ENCODE data around the gene SYDE1. TPM values are rescaled to one million over a fixed set of nuclear protein-coding genes. Genes with fewer than 3 reads are reported as not detected.

Gene SYDE1
- total and polyA plus RNA-seq, 2 experiments from 2014 or later = 4.1 to 21.4 TPM

DNA sequence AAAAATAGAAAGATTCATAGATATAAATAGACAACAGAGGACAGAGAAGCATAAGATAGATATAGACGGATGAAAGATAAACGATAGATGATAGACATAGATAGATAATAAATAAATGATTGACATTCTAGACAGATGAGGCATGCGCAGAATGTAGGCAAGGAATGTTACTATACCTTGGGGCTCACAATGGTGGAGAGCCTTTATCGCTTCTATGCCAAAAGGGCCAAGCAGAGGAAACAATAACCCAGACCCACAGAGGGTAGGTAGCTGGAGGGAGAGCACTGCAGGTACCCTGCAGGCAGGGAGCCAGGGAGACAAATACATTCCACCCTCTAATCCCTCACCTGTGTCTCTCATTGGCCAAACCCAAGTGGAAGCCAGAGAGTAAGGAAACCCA is 49.2 kb downstream of the SYDE1 start:
- H3K4me1 Mint-ChIP-seq = no peaks in the 10 kb centered on the region; the same call in 2 of the 3 replicates
- peaks cover 28% of the 10 kb centered on the region for H3K36me3 Mint-ChIP-seq (ENCODE audit: low read depth)

GRCh38 chr19:15159251-15159650 is 52.0 kb downstream of the SYDE1 start:
- Mint-ChIP-seq H3K27me3 (ENCODE audit: insufficient read depth, low read depth, poor library complexity) (peaks cover 9% of the 10 kb centered on the region), H3K4me1 (no peaks in the 10 kb centered on the region; the same call in 2 of the 3 replicates), H3K27ac (no peak overlapping the region), H3K36me3 (ENCODE audit: low read depth) (peaks cover 54% of the 10 kb centered on the region), H3K4me3 (no peak overlapping the region), H3K9me3 (peaks cover 28% of the 10 kb centered on the region)
- no peak overlapping the region for H2AFZ ChIP-seq
- H3K27ac ChIP-seq (ENCODE audit: low read depth) = no peak overlapping the region
- no peaks in the 10 kb centered on the region for H3K4me1 ChIP-seq (ENCODE audit: insufficient read depth)
- H3F3A ChIP-seq (replicated peaks; ENCODE audit: low read depth) = 0 out of 2 replicates have a peak, but pooled peaks cover 6% of the 10 kb centered on the region
- H4K20me1 ChIP-seq (replicated peaks; ENCODE audit: insufficient read depth) = no peaks in the 10 kb centered on the region
- H3K27me3 ChIP-seq (ENCODE audit: insufficient read depth) = no peaks in the 10 kb centered on the region
- no peak overlapping the region for H3K4me3 ChIP-seq
- H3K79me2 ChIP-seq (replicated peaks; ENCODE audit: insufficient read depth) = no peaks in the 10 kb centered on the region
- H3K4me2 ChIP-seq = no peak overlapping the region
- DNase-seq (ENCODE audit: low spot score) (peak; percentile 57), ATAC-seq (no peak)
- 0 out of 2 replicates have a peak, but pooled peaks cover 3% of the 10 kb centered on the region for H3K9me2 ChIP-seq (ENCODE audit: insufficient read depth)
- H3K36me3 ChIP-seq (ENCODE audit: insufficient read depth) = peaks cover 31% of the 10 kb centered on the region
- no peak for TF ChIP-seq ZNF114 (CRISPR knock-in tag; IDR thresholded peaks at IDR 0.05)
- TF ChIP-seq, protein P1, sequence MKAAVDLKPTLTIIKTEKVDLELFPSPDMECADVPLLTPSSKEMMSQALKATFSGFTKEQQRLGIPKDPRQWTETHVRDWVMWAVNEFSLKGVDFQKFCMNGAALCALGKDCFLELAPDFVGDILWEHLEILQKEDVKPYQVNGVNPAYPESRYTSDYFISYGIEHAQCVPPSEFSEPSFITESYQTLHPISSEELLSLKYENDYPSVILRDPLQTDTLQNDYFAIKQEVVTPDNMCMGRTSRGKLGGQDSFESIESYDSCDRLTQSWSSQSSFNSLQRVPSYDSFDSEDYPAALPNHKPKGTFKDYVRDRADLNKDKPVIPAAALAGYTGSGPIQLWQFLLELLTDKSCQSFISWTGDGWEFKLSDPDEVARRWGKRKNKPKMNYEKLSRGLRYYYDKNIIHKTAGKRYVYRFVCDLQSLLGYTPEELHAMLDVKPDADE (IDR thresholded peaks at IDR 0.05) = no peak
- no peak for TF ChIP-seq CREB1 (CRISPR knock-in tag; IDR thresholded peaks at IDR 0.05; ENCODE audit: low read depth)
- no peak for TF ChIP-seq POLR2AphosphoS5 (IDR thresholded peaks at IDR 0.05; ENCODE audit: low read depth)
- TF ChIP-seq, protein P2, sequence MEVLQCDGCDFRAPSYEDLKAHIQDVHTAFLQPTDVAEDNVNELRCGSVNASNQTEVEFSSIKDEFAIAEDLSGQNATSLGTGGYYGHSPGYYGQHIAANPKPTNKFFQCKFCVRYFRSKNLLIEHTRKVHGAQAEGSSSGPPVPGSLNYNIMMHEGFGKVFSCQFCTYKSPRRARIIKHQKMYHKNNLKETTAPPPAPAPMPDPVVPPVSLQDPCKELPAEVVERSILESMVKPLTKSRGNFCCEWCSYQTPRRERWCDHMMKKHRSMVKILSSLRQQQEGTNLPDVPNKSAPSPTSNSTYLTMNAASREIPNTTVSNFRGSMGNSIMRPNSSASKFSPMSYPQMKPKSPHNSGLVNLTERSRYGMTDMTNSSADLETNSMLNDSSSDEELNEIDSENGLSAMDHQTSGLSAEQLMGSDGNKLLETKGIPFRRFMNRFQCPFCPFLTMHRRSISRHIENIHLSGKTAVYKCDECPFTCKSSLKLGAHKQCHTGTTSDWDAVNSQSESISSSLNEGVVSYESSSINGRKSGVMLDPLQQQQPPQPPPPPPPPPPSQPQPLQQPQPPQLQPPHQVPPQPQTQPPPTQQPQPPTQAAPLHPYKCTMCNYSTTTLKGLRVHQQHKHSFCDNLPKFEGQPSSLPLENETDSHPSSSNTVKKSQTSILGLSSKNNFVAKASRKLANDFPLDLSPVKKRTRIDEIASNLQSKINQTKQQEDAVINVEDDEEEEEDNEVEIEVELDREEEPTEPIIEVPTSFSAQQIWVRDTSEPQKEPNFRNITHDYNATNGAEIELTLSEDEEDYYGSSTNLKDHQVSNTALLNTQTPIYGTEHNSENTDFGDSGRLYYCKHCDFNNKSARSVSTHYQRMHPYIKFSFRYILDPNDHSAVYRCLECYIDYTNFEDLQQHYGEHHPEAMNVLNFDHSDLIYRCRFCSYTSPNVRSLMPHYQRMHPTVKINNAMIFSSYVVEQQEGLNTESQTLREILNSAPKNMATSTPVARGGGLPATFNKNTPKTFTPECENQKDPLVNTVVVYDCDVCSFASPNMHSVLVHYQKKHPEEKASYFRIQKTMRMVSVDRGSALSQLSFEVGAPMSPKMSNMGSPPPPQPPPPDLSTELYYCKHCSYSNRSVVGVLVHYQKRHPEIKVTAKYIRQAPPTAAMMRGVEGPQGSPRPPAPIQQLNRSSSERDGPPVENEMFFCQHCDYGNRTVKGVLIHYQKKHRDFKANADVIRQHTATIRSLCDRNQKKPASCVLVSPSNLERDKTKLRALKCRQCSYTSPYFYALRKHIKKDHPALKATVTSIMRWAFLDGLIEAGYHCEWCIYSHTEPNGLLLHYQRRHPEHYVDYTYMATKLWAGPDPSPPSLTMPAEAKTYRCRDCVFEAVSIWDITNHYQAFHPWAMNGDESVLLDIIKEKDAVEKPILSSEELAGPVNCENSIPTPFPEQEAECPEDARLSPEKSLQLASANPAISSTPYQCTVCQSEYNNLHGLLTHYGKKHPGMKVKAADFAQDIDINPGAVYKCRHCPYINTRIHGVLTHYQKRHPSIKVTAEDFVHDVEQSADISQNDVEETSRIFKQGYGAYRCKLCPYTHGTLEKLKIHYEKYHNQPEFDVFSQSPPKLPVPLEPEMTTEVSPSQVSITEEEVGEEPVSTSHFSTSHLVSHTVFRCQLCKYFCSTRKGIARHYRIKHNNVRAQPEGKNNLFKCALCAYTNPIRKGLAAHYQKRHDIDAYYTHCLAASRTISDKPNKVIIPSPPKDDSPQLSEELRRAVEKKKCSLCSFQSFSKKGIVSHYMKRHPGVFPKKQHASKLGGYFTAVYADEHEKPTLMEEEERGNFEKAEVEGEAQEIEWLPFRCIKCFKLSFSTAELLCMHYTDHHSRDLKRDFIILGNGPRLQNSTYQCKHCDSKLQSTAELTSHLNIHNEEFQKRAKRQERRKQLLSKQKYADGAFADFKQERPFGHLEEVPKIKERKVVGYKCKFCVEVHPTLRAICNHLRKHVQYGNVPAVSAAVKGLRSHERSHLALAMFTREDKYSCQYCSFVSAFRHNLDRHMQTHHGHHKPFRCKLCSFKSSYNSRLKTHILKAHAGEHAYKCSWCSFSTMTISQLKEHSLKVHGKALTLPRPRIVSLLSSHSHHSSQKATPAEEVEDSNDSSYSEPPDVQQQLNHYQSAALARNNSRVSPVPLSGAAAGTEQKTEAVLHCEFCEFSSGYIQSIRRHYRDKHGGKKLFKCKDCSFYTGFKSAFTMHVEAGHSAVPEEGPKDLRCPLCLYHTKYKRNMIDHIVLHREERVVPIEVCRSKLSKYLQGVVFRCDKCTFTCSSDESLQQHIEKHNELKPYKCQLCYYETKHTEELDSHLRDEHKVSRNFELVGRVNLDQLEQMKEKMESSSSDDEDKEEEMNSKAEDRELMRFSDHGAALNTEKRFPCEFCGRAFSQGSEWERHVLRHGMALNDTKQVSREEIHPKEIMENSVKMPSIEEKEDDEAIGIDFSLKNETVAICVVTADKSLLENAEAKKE (CRISPR knock-in tag; IDR thresholded peaks at IDR 0.05) = no peak
- no peak for TF ChIP-seq ZNF331 (CRISPR knock-in tag; IDR thresholded peaks at IDR 0.05; ENCODE audit: low read depth)

More for the DNA sequence above, 49.2 kb downstream of the SYDE1 start:
- Histone ChIP-seq H3F3A (replicated peaks; ENCODE audit: low read depth) (no peaks in the 10 kb centered on the region), H3K4me1 (ENCODE audit: insufficient read depth) (no peaks in the 10 kb centered on the region), H3K27me3 (ENCODE audit: insufficient read depth) (no peaks in the 10 kb centered on the region), H3K27ac (ENCODE audit: low read depth) (no peak overlapping the region), H3K4me3 (no peak overlapping the region), H3K79me2 (replicated peaks; ENCODE audit: insufficient read depth) (no peaks in the 10 kb centered on the region), H3K4me2 (no peak overlapping the region), H2AFZ (no peak overlapping the region), H3K36me3 (ENCODE audit: insufficient read depth) (peaks cover 10% of the 10 kb centered on the region), H3K9me2 (ENCODE audit: insufficient read depth) (0 out of 2 replicates have a peak, but pooled peaks cover 3% of the 10 kb centered on the region), H4K20me1 (replicated peaks; ENCODE audit: insufficient read depth) (no peaks in the 10 kb centered on the region)
- ATAC-seq = no peak
- Mint-ChIP-seq H3K9me3 (peaks cover 30% of the 10 kb centered on the region), H3K4me3 (no peak overlapping the region), H3K27me3 (ENCODE audit: insufficient read depth, low read depth, poor library complexity) (peaks cover 10% of the 10 kb centered on the region), H3K27ac (no peak overlapping the region)
- DNase-seq (ENCODE audit: low spot score) = no peak
- TF ChIP-seq, protein P1 (IDR thresholded peaks at IDR 0.05) = no peak
- TF ChIP-seq CTCF (conservative IDR thresholded peaks at IDR 0.05; ENCODE audit: low read depth in 2 of 2) (no peak), JUNB (IDR thresholded peaks at IDR 0.05; ENCODE audit: unreplicated experiment) (no peak), NANOG (IDR thresholded peaks at IDR 0.05; ENCODE audit: borderline replicate concordance) (no peak)
